A549 (cell line): ENCODE data around the gene UTS2R. TPM values are rescaled to one million over a fixed set of nuclear protein-coding genes. Genes with fewer than 3 reads are reported as not detected.
"Not testable (repeated sequence)": the region's sequence is repeated elsewhere in the genome, so short reads cannot be mapped to it uniquely, and the experiment has no call there.

Experiments used
- ATAC-seq, 2 experiments: fragments of 200-7000 bp in 1 of 2; fragments of >200 bp in 1 of 2; cut with Nextera tagmentation in 1 of 2; cut with Tn5 transposase in 1 of 2; 3 replicates each; pipeline versions ENCODE4 v1.8.0 to v1.9.1; 2018 to 2020; ENCODE audit warnings: mild to moderate bottlenecking in 1 of 2, moderate library complexity in 1 of 2
- CTCF ChIA-PET: fragments of 300-600 bp; sonication (Branson Sonifier 250); formaldehyde crosslinking; extraction: SDS; loops from one replicate; lab custom pipeline; 2021; ENCODE audit warnings: antibody characterized with exemption, inconsistent platforms; lab: Yijun Ruan, JAX
- POLR2A ChIA-PET: fragments of 350-600 bp; formaldehyde crosslinking; extraction: SDS; loops from one replicate; lab custom pipeline; 2021; ENCODE audit warnings: antibody characterized with exemption, inconsistent platforms; lab: Yijun Ruan, JAX
- DNase-seq, 2 experiments: peaks; one replicate each; pipeline versions ENCODE4 v3.0.0 to v3.0.0-alpha.2; 2011 to 2016; ENCODE audit warnings: low read depth in 1 of 2, low spot score in 1 of 2
- FAIRE-seq: peaks from 2 replicates; lab custom pipeline; 2011; peaks lifted over from hg19 to GRCh38; lab: Jason Lieb, UNC
- H3K27ac ChIP-seq, 2 experiments: fragments of >200 bp; sonication (Bioruptor Twin); formaldehyde crosslinking; 3 replicates each; pipeline ENCODE4 v1.5.1; 2016 to 2017
- H3K4me1 ChIP-seq: fragments of >200 bp; sonication (Bioruptor Twin); formaldehyde crosslinking; 3 replicates; pipeline ENCODE4 v1.6.1; 2016
- H3K4me2 ChIP-seq: fragments of >200 bp; sonication (Bioruptor Twin); formaldehyde crosslinking; 3 replicates; pipeline ENCODE4 v1.6.1; 2016
- H3K4me3 ChIP-seq: fragments of >200 bp; sonication (Bioruptor Twin); formaldehyde crosslinking; 3 replicates; pipeline ENCODE4 v1.5.1; 2016
- H3K9me3 ChIP-seq: fragments of >200 bp; sonication (Bioruptor Twin); formaldehyde crosslinking; 3 replicates; pipeline ENCODE4 v1.6.1; 2016
- CEBPB ChIP-seq, 2 experiments: fragments of >200 bp in 1 of 2; sonication (Bioruptor Twin) in 1 of 2; formaldehyde crosslinking in 1 of 2; IDR thresholded peaks; 2 replicates each; pipeline ENCODE4 v1.6.1; 2012 to 2016
- CHD2 ChIP-seq: fragments of 150-350 bp; IDR thresholded peaks from 2 replicates; pipeline ENCODE4 v1.6.1; 2014; ENCODE audit warnings: low read length; ENCODE audit not compliant: partially characterized antibody
- CHD4 ChIP-seq: fragments of 200-600 bp; sonication (generic); IDR thresholded peaks from 2 replicates; pipeline ENCODE4 v1.6.1; 2016; ENCODE audit warnings: antibody characterized with exemption, mild to moderate bottlenecking, borderline replicate concordance
- ESRRA ChIP-seq: fragments of 150-350 bp; IDR thresholded peaks from 2 replicates; pipeline ENCODE4 v1.6.1; 2014; ENCODE audit warnings: mild to moderate bottlenecking, low read length, borderline replicate concordance
- KDM1A ChIP-seq: fragments of 200-600 bp; sonication (generic); IDR thresholded peaks from 2 replicates; pipeline ENCODE4 v1.6.1; 2016; ENCODE audit warnings: low read depth, mild to moderate bottlenecking
- MAZ ChIP-seq: fragments of 150-350 bp; IDR thresholded peaks from 2 replicates; pipeline ENCODE4 v1.6.1; 2014; ENCODE audit warnings: antibody characterized with exemption, low read depth, low read length, borderline replicate concordance
- RNF2 ChIP-seq: fragments of 200-600 bp; sonication (generic); IDR thresholded peaks from 2 replicates; pipeline ENCODE4 v1.6.1; 2016; ENCODE audit warnings: low read depth, mild to moderate bottlenecking, antibody characterized with exemption, moderate library complexity, borderline replicate concordance
- ZC3H11A ChIP-seq: fragments of 450-650 bp; IDR thresholded peaks from 2 replicates; pipeline ENCODE4 v1.6.1; 2014; ENCODE audit warnings: antibody characterized with exemption, mild to moderate bottlenecking
- ZFP36 ChIP-seq: fragments of 450-650 bp; IDR thresholded peaks from 2 replicates; pipeline ENCODE4 v1.6.1; 2014; ENCODE audit warnings: borderline replicate concordance; ENCODE audit not compliant: partially characterized antibody
- ZSCAN20 ChIP-seq: fragments of 250-450 bp; sonication (Bioruptor Pico); IDR thresholded peaks from 2 replicates; pipeline ENCODE4 v1.8.0; 2022; ENCODE audit warnings: mild to moderate bottlenecking, moderate library complexity
- WGBS: methylation state at CpG from one replicate; pipeline ENCODE4 v1.1.6; 2017; ENCODE audit errors: missing lambda C conversion rate; 5-methylcytosine and 5-hydroxymethylcytosine counted together
- polyA plus RNA-seq, 4 experiments: library from polyadenylated mRNA; depleted of rRNA in 3 of 4; stranded (reverse); fragments of >200 nt; fragmentation: RNase III in 1 of 4; extraction: RNeasy Plus Mini Kit Qiagen cat#74134 plus additional on column Dnase treatment in 1 of 4; gene quantifications; 2 replicates in 3 of 4; 3 replicates in 1 of 4; pipeline ENCODE4 v1.2.3, GENCODE V29; 2011 to 2017
- TF ChIP-seq, protein P1 (sequence below): fragments of 150-350 bp; IDR thresholded peaks from 2 replicates; pipeline ENCODE4 v1.6.1; 2014; ENCODE audit warnings: low read depth, mild to moderate bottlenecking, low read length

Gene UTS2R
- polyA plus RNA-seq, 2 of the 4 experiments (the other 2 are of a cell fraction): not detected

DNA sequence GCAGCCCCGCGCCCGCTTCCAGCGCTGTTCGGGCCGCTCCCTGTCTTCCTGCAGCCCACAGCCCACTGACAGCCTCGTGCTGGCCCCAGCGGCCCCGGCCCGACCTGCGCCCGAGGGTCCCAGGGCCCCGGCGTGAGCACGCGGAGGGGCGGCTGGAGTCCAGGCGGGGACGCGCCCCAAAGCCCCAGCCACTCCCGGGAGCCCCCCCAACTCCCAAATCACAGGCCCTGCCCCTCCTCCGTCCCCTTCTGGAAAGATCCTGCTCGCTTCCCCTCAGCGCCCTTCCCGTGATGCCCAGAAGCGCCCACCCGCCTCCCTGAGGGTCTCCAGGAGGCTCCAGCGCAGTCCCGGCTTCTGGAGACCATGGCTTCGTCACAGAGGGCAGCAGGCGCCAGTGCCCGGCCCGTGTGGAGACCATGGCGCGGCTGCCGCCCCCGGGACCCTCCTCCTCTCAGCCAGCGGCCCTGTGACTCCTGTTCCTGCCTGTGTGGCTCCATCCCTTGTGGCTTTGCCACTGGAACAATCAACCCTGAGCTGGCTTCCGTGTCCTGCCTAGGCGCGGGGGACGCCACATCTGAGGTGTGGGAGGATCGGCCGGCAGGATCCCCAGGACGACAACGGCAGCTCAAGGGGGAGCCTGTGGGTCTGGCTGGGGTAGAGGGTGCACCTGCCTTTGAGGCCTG, 3.9 kb downstream of the UTS2R start:
- POLR2A ChIA-PET: no interaction called here
- peaks cover 8% of the 10 kb centered on the region; the same call in 1 of the 3 replicates for H3K4me1 ChIP-seq
- no peak for FAIRE-seq
- ATAC-seq: peak in 1 of 2 experiments; percentile 6; a peak in 1 of 6 replicates
- CTCF ChIA-PET: interaction anchor here (0.8 to 1.1 kb wide), 2 partner anchors 10 to 11 kb away, joined by 3 read pairs; no protein-coding TSS in a partner anchor
- TF ChIP-seq CHD2 (no peak), ZSCAN20 (CRISPR knock-in tag) (no peak)
- H3K27ac ChIP-seq: no peak overlapping the region
- WGBS: 86% methylated on average over 35 of the region's 46 CpGs
- no peaks in the 10 kb centered on the region for H3K9me3 ChIP-seq
- DNase-seq: no peak
- H3K4me3 ChIP-seq: no peak overlapping the region
- no peak overlapping the region for H3K4me2 ChIP-seq

DNA sequence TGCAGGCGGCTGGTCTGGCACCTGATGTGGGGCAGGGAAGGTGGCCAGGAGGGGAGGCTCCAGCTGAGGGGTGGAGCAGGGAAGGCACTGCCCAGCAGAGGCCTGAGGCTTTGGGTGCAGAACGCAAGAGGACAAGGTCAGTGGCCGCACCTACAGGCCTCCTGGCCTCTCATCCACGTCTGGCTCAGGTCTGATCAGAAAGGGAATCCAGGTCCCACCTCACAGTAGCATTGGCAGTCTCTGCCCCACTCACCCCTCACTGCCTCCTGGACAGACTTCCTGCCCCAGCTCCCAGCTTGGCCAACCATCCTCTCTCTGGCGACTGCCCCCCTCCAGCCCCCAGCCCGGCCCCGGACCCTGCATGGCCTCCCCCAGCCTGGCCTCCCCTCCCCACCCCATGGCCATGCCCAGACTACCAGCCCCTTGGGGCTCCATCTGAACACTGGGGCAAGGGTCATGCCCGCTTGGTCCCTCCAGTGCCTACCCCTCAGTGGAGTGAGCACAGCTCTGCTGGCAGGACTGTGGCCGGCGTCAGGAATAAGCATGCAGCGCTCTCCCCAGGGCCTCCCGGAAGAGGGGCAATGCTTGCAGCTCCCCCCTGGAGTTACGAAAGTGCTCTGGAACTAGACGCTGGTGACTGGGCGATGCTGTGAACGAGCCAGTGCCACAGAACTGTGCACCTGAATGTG, 4.6 kb downstream of the UTS2R start:
- FAIRE-seq (no peak), ATAC-seq (peak; percentile 29 to 33; a peak in 4 of 6 replicates), DNase-seq (no peak)
- POLR2A ChIA-PET: no interaction called here
- Histone ChIP-seq H3K4me1 (peaks cover 5% of the 10 kb centered on the region; the same call in 2 of the 3 replicates), H3K4me2 (no peak overlapping the region), H3K9me3 (no peaks in the 10 kb centered on the region), H3K27ac (no peak overlapping the region), H3K4me3 (no peak overlapping the region)
- TF ChIP-seq RNF2: no peak
- no peak for TF ChIP-seq CEBPB (IDR thresholded peaks at IDR 0.05)
- TF ChIP-seq MAZ: no peak
- CTCF ChIA-PET: interaction anchor here (0.8 to 1.1 kb wide), 2 partner anchors 9 to 12 kb away, joined by 3 read pairs; no protein-coding TSS in a partner anchor
- 63% methylated on average over 11 of the region's 16 CpGs for WGBS

DNA sequence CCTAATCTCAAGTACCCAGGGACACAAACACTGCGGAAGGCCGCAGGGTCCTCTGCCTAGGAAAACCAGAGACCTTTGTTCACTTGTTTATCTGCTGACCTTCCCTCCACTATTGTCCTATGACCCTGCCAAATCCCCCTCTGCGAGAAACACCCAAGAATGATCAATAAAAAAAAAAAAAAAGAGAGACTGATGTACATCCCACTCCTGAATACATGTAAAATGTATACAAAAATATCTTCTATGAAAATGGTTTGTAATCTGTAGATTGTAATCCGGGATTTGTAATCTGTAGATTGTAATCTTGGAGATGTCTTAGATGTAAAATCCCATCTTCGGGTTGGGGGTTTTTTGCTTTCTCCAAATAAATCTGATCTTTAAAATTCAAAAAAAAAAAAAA, 5.7 kb downstream of the UTS2R start:
- DNase-seq, H3K9me3 ChIP-seq, ATAC-seq, FAIRE-seq, H3K4me3 ChIP-seq, POLR2A ChIA-PET, H3K4me2 ChIP-seq, H3K27ac ChIP-seq, H3K4me1 ChIP-seq: not testable (repeated sequence)
- 45% methylated on average over 3 of the region's 5 CpGs for WGBS
- CTCF ChIA-PET: interaction anchor here (1.6 kb wide), 1 partner anchor 37 kb away, joined by 10 read pairs; no protein-coding TSS in a partner anchor

DNA sequence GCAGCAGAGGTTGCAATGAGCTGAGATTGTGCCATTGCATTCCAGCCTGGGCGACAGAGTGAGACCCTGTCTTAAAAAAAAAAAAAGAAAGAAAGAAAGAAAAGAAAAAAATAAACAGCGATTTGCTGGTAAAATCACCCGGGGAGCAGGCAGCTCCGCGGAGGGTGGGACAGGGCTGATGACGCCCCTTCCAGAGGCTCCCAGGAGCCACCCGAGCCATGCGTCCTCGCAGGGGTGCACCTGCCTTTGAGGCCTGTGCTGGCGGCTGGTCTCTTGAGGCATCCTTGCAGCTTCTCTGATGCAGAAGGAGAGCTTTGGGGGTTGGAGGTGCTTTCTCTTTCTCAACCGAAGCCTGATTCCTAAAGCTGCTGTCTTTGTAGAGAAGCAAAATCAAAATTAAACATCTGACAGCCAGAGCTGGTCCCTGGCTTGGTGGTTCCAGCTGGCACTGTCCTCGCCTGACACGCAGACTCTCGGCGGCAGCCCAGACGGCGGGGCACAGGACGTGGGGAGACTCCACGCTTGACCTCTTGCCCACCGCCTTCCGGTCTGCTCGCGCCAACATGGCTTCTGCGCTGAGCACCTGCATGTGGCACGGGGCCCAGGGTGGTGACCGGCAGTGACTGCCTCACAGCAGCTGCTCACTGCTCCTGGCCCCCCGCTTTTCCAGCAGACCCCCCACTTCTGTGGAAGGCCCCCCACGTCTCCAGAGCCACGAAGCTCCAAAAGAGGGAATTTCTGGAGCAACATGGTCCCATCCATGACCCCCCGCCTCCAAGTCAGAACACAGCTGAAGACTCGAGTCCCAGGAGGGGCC, 6.6 kb downstream of the UTS2R start:
- Histone ChIP-seq H3K4me1 (peaks cover 5% of the 10 kb centered on the region; the same call in 1 of the 3 replicates), H3K9me3 (no peaks in the 10 kb centered on the region), H3K4me3 (no peak overlapping the region), H3K27ac (no peak overlapping the region), H3K4me2 (no peak overlapping the region)
- ChIA-PET POLR2A (no interaction called here), CTCF (interaction anchor here (0.6 to 1.6 kb wide), 6 partner anchors 11 to 348 kb away, joined by 3 to 10 read pairs (median 4); no protein-coding TSS in a partner anchor)
- ATAC-seq (no peak), FAIRE-seq (no peak), DNase-seq (no peak)
- WGBS: 87% methylated on average over 26 of the region's 31 CpGs
- no peak for TF ChIP-seq ESRRA
- TF ChIP-seq, protein P1, sequence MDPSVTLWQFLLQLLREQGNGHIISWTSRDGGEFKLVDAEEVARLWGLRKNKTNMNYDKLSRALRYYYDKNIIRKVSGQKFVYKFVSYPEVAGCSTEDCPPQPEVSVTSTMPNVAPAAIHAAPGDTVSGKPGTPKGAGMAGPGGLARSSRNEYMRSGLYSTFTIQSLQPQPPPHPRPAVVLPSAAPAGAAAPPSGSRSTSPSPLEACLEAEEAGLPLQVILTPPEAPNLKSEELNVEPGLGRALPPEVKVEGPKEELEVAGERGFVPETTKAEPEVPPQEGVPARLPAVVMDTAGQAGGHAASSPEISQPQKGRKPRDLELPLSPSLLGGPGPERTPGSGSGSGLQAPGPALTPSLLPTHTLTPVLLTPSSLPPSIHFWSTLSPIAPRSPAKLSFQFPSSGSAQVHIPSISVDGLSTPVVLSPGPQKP: no peak
- TF ChIP-seq ZFP36: no peak
- no peak for TF ChIP-seq KDM1A
- no peak for TF ChIP-seq CHD4
- no peak for TF ChIP-seq ZC3H11A
